ENCODE results near the gene FHIT. TPM values are rescaled to one million over a fixed set of nuclear protein-coding genes. Genes with fewer than 3 reads are reported as not detected.

The FHIT gene
- polyA plus RNA-seq, 1 experiment, result 0.11 TPM

- Histone ChIP-seq H3K36me3 (ENCODE audit: control insufficient read depth, insufficient read depth, low read length) (no peaks in the 10 kb centered on the region), H3K27me3 (ENCODE audit: control insufficient read depth, insufficient read depth, low read length) (no peaks in the 10 kb centered on the region), H3K4me3 (ENCODE audit: low read depth, low read length) (no peak overlapping the region)
- no peak for TF ChIP-seq CTCF (IDR thresholded peaks at IDR 0.05; ENCODE audit: insufficient read depth, low read depth, low read length)
- ChIA-PET CTCF (no interaction called here), POLR2A (no interaction called here)
- no peak for DNase-seq (ENCODE audit: low read depth)
These were observed 1062.4 kb downstream of the FHIT start for GRCh38 chr3:60188803-60189202.

GRCh38 chr3:60187343-60187742 lies 1063.9 kb downstream of the FHIT start:
- TF ChIP-seq CTCF (IDR thresholded peaks at IDR 0.05; ENCODE audit: insufficient read depth, low read depth, low read length), result no peak
- CTCF ChIA-PET, result no interaction called here
- no peak overlapping the region for H3K4me3 ChIP-seq (ENCODE audit: low read depth, low read length)
- H3K27me3 ChIP-seq (ENCODE audit: control insufficient read depth, insufficient read depth, low read length), result no peaks in the 10 kb centered on the region
- no peaks in the 10 kb centered on the region for H3K36me3 ChIP-seq (ENCODE audit: control insufficient read depth, insufficient read depth, low read length)
- POLR2A ChIA-PET, result no interaction called here
- DNase-seq (ENCODE audit: low read depth), result no peak

GRCh38 chr3:60186359-60186758 lies 1064.9 kb downstream of the FHIT start:
- Histone ChIP-seq H3K36me3 (ENCODE audit: control insufficient read depth, insufficient read depth, low read length) (no peaks in the 10 kb centered on the region), H3K27me3 (ENCODE audit: control insufficient read depth, insufficient read depth, low read length) (no peaks in the 10 kb centered on the region), H3K4me3 (ENCODE audit: low read depth, low read length) (no peak overlapping the region)
- ChIA-PET POLR2A (no interaction called here), CTCF (interaction anchor here (0.6 to 0.7 kb wide), 2 partner anchors 312 to 656 kb away, joined by 3 read pairs; no protein-coding TSS in a partner anchor)
- TF ChIP-seq CTCF (IDR thresholded peaks at IDR 0.05; ENCODE audit: insufficient read depth, low read depth, low read length), result no peak
- DNase-seq (ENCODE audit: low read depth), result no peak

GRCh38 chr3:60185161-60185560 lies 1066.1 kb downstream of the FHIT start:
- POLR2A ChIA-PET, result no interaction called here

GRCh38 chr3:60182697-60183096 lies 1068.6 kb downstream of the FHIT start:
- H3K4me3 ChIP-seq (ENCODE audit: low read depth, low read length), result no peak overlapping the region
- ChIA-PET POLR2A (no interaction called here), CTCF (no interaction called here)
- H3K36me3 ChIP-seq (ENCODE audit: control insufficient read depth, insufficient read depth, low read length), result no peaks in the 10 kb centered on the region
- no peak for DNase-seq (ENCODE audit: low read depth)
- H3K27me3 ChIP-seq (ENCODE audit: control insufficient read depth, insufficient read depth, low read length), result no peaks in the 10 kb centered on the region
- TF ChIP-seq CTCF (IDR thresholded peaks at IDR 0.05; ENCODE audit: insufficient read depth, low read depth, low read length), result no peak

More at GRCh38 chr3:60185161-60185560, 1066.1 kb downstream of the FHIT start:
- DNase-seq (ENCODE audit: low read depth), result no peak
- H3K27me3 ChIP-seq (ENCODE audit: control insufficient read depth, insufficient read depth, low read length), result no peaks in the 10 kb centered on the region
- no peaks in the 10 kb centered on the region for H3K36me3 ChIP-seq (ENCODE audit: control insufficient read depth, insufficient read depth, low read length)
- H3K4me3 ChIP-seq (ENCODE audit: low read depth, low read length), result no peak overlapping the region
- no peak for TF ChIP-seq CTCF (IDR thresholded peaks at IDR 0.05; ENCODE audit: insufficient read depth, low read depth, low read length)
- CTCF ChIA-PET, result no interaction called here

Measured in BJ (cell line).